Measurements from ENCODE around the gene NRCAM.
A peak's percentile ranks its signal among the peaks of the same experiment; 100 is the strongest.
"Not testable (repeated sequence)": the region's sequence is repeated elsewhere in the genome, so short reads cannot be mapped to it uniquely, and the experiment has no call there.

NRCAM gene

DNA sequence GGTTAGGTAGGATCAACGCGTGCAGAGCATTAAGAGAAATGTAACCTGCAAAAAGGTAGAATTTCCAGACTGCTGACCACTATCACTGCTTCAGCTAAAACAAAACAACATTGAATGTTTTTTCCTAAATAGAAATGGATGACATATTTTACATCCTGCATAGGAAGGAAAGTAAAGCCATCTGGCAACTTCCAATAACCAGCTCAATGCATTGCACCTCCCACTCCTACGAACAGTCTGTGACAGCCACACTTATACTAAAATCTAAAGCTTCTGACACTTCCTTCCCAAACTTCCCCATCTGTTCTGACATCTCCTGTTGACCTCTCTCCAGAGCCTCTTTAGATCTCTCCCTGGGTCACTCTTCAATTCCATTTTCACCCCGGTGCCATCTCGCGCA lies 47.1 kb downstream of the NRCAM start:
- no peak for DNase-seq
- in situ Hi-C loops (cut with MboI; ENCODE audit: low pct_unique_long_range_greater_than_20kb, low sequenced_read_pairs): no loop called here

DNA sequence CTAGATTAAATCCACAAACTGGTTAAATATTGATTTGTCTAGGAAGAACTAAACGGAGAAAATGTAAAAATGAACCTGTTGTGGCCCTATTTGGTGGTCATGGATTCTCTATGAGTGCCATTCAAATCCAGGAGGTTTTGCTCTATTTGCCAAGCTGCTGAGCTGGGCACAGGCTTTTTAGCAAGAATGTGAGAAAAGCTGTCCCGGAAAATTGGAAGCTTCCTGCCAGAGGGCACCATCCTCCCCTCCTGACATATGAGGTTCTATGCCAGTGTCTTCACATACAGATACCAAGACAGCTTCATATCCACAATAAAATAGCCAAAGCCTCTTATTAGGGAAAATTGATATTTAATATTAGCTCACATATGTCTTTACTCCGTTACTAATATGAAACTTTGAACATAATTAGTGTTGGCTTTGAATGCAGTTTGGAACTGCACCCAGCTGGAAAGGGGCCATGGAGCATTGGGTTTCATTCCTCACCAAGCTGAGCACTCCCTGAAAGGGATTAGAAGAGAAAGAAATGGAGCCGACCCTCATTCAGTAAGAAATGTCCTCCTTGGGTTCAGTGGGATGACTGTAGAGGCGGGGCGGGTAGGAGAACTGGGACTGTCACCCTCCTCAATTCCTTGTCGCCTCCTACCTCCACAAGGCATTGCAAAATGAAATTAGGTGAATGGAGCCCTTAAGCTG lies 47.8 kb downstream of the NRCAM start:
- DNase-seq: no peak
- in situ Hi-C loops (cut with MboI; ENCODE audit: low pct_unique_long_range_greater_than_20kb, low sequenced_read_pairs): no loop called here

DNA sequence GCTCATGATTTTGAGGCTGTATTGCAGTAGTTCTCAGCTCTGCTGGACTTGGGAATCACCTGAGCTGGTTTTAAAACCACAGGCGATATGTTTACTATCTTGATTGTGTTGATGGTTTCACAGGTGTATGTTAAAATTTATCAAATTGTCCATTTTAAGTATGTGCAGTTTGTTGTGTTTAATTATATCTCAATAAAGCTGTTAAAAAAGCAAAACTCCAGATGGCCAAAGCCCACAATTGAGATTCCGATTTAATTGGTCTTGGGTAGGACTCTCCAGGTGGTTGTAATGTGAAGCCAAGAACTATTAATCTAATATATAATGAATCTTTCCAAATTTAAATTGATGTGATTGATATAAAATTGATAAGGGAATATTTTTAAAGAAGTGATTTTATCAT lies 48.6 kb downstream of the NRCAM start:
- in situ Hi-C loops (cut with MboI; ENCODE audit: low pct_unique_long_range_greater_than_20kb, low sequenced_read_pairs): no loop called here
- DNase-seq: no peak

GRCh38 chr7:108406222-108406890 lies 49.9 kb downstream of the NRCAM start:
- DNase-seq: no peak
- in situ Hi-C loops (cut with MboI; ENCODE audit: low pct_unique_long_range_greater_than_20kb, low sequenced_read_pairs): no loop called here

GRCh38 chr7:108404509-108405420 lies 51.5 kb downstream of the NRCAM start:
- in situ Hi-C loops (cut with MboI; ENCODE audit: low pct_unique_long_range_greater_than_20kb, low sequenced_read_pairs): no loop called here

GRCh38 chr7:108403597-108404217 lies 52.5 kb downstream of the NRCAM start:
- in situ Hi-C loops (cut with MboI; ENCODE audit: low pct_unique_long_range_greater_than_20kb, low sequenced_read_pairs): no loop called here
- DNase-seq: no peak

More at GRCh38 chr7:108404509-108405420, 51.5 kb downstream of the NRCAM start:
- no peak for DNase-seq

GRCh38 chr7:108402865-108403264 lies 53.4 kb downstream of the NRCAM start:
- in situ Hi-C loops (cut with MboI; ENCODE audit: low pct_unique_long_range_greater_than_20kb, low sequenced_read_pairs): no loop called here
- DNase-seq: no peak

DNA sequence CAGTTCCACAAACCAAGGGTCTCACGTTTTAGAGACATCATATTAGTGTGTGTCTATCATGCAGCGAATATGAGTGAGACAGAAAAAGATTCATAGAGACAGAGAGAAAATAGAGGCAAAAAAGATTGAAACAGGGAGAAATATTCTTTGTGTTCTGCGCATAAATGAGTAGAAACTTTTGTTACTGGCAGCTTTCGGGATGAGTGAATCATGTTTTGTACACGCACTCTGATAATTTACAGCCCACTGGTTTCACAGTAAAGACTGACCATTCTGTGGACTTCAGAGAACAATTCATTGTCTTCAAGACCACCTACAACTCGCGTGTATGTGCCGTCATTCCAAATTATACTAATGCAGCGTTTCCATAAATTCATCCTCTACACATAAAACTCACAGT lies 60.2 kb downstream of the NRCAM start:
- no peak for DNase-seq
- in situ Hi-C loops (cut with MboI; ENCODE audit: low pct_unique_long_range_greater_than_20kb, low sequenced_read_pairs): no loop called here

DNA sequence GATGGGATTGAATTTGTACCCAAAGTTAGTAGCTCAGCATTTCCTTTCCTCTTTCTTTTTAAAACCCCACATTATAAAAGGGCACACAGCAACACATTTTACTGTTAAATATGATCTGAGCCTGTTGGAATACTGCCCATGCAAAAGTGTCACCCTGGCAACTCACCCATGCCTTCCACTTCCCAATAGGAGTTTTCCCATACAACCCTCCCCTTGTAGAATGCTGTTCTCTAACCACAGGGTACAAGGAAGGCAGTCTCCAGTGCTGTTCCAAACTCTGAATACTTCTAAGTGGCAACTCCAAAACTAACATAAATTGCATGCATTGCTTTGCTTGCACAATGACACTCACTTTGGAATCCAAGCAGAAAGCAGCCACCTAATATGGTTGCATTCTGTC lies 60.8 kb downstream of the NRCAM start:
- in situ Hi-C loops (cut with MboI; ENCODE audit: low pct_unique_long_range_greater_than_20kb, low sequenced_read_pairs): no loop called here
- no peak for DNase-seq

DNA sequence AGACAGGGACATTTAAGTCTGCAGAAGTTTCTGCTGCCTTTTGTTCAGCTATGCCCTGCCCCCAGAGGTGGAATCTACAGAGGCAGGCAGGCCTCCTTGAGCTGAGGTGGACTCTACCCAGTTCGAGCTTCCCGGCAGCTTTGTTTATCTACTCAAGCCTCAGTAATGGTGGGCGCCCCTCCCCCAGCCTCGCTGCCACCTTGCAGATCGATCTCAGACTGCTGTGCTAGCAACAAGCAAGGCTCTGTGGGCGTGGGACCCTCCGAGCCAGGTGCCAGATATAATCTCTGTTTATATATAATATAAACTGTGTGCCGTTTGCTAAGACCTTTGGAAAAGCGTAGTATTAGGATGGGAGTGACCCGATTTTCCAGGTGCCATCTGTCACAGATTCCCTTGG lies 63.1 kb downstream of the NRCAM start:
- in situ Hi-C loops (cut with MboI; ENCODE audit: low pct_unique_long_range_greater_than_20kb, low sequenced_read_pairs); DNase-seq: not testable (repeated sequence)

- in situ Hi-C loops (cut with MboI; ENCODE audit: low pct_unique_long_range_greater_than_20kb, low sequenced_read_pairs); DNase-seq: not testable (repeated sequence)
Observed at GRCh38 chr7:108387686-108388085, 68.5 kb downstream of the NRCAM start.

- in situ Hi-C loops (cut with MboI; ENCODE audit: low pct_unique_long_range_greater_than_20kb, low sequenced_read_pairs): no loop called here
- no peak for DNase-seq
Observed at GRCh38 chr7:108385834-108386422, 70.3 kb downstream of the NRCAM start.

DNA sequence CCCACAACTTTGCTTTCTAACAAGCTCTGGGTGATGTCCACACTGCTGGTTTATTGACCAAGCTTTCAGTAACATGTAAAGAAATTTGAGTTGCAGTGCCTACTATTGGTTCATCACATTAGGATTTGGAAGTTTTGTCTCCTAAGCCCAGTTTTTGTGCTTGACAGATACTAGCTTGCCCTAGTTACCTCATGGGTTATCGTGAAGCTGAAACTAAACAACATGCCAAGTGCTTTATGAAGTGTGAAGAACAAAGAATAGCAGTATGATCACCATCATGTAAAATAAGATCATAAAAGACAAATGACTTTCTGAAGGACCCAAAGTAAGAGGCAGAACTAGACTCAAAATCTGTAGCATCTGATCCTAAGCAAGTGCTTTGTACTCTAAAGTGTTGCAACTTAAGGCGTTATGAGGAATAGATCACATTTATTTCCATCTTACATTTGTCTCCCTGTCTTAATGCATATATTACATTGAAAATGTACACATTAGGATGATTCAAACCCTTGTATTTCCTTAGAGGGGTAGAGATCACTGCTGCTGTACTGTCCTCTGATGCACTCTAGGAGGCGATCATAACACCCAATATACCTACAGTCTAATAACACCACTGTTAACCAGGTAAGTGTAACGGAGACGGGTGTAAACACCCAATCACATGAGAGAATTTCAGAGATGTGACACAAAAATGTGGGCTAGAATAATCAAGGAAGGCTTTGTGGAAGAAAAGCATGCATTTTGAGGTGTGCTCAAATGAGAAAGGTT lies 71.3 kb downstream of the NRCAM start:
- in situ Hi-C loops (cut with MboI; ENCODE audit: low pct_unique_long_range_greater_than_20kb, low sequenced_read_pairs): no loop called here
- DNase-seq: peak; percentile 12

- in situ Hi-C loops (cut with MboI; ENCODE audit: low pct_unique_long_range_greater_than_20kb, low sequenced_read_pairs): no loop called here
- no peak for DNase-seq
Observed at GRCh38 chr7:108382932-108383331, 73.3 kb downstream of the NRCAM start.

DNA sequence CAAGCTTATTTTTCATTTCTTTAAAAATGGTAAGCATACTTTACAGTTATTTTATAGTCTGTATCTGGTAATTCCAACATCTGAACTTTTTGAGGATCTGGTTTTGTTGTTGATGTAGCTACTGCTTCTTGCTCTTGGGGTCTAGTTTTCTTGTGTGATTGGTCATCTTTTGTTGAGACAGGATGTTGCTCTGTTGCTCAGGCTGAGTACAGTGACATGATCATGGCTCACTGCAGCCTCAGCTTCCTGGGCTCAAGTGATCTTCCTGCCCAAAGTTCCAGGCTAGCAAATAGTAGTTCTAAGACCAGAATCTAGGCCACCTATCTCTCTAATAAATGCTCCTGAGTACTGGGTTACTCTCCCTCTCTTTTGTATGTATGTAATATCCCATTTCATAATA lies 75.7 kb downstream of the NRCAM start:
- DNase-seq: no peak
- in situ Hi-C loops (cut with MboI; ENCODE audit: low pct_unique_long_range_greater_than_20kb, low sequenced_read_pairs): no loop called here

GRCh38 chr7:108376206-108376605 lies 80.0 kb downstream of the NRCAM start:
- no peak for DNase-seq
- in situ Hi-C loops (cut with MboI; ENCODE audit: low pct_unique_long_range_greater_than_20kb, low sequenced_read_pairs): no loop called here

- in situ Hi-C loops (cut with MboI; ENCODE audit: low pct_unique_long_range_greater_than_20kb, low sequenced_read_pairs): no loop called here
- DNase-seq: no peak
Observed at GRCh38 chr7:108375668-108376067, 80.6 kb downstream of the NRCAM start.

GRCh38 chr7:108374899-108375298 lies 81.3 kb downstream of the NRCAM start:
- DNase-seq: no peak
- in situ Hi-C loops (cut with MboI; ENCODE audit: low pct_unique_long_range_greater_than_20kb, low sequenced_read_pairs): no loop called here
